ENCODE data around the gene NEU4. TPM values are rescaled to one million over a fixed set of nuclear protein-coding genes. Genes with fewer than 3 reads are reported as not detected.
"Not testable (repeated sequence)": the region's sequence is repeated elsewhere in the genome, so short reads cannot be mapped to it uniquely, and the experiment has no call there.

The NEU4 gene
- total RNA-seq, 1 donor from 2014 or later, result not detected

DNA sequence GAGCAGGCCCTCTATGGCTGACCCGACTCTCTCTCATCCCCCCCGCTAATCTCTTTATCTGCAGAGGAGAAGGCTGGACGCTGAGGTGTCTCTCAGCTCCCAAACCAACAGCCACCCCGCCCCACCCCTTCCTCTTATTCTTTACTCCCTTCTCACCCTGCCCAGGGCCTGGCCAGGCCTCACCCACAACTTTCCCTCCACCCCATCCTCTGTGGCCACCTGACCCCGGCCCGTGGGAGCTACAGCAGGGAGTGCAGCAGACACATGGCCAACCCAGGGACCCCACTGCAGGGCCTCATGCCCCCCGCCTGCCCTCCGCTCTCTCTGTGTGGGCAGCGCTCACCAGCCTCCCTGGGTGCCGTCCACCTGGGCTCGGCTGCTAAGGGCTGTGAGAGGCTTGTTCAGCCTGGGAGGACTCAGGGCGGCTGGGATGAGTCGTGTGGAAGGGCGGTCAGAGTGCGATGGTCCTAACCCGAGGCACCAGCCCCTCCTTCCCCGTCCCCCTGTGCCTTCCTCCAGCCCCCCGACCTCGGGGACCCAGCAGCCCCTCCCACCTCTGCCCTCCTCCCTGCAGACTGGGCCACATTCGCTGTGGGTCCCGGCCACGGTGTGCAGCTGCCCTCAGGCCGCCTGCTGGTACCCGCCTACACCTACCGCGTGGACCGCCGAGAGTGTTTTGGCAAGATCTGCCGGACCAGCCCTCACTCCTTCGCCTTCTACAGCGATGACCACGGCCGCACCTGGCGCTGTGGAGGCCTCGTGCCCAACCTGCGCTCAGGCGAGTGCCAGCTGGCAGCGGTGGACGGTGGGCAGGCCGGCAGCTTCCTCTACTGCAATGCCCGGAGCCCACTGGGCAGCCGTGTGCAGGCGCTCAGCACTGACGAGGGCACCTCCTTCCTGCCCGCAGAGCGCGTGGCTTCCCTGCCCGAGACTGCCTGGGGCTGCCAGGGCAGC is 6.8 kb downstream of the NEU4 start:
- no peak overlapping the region for H3K4me3 Mint-ChIP-seq (ENCODE audit: unreplicated experiment)
- H3K27ac Mint-ChIP-seq (ENCODE audit: unreplicated experiment), result no peak overlapping the region
- DNase-seq (ENCODE audit: extremely low spot score, unreplicated experiment), result no peak

DNA sequence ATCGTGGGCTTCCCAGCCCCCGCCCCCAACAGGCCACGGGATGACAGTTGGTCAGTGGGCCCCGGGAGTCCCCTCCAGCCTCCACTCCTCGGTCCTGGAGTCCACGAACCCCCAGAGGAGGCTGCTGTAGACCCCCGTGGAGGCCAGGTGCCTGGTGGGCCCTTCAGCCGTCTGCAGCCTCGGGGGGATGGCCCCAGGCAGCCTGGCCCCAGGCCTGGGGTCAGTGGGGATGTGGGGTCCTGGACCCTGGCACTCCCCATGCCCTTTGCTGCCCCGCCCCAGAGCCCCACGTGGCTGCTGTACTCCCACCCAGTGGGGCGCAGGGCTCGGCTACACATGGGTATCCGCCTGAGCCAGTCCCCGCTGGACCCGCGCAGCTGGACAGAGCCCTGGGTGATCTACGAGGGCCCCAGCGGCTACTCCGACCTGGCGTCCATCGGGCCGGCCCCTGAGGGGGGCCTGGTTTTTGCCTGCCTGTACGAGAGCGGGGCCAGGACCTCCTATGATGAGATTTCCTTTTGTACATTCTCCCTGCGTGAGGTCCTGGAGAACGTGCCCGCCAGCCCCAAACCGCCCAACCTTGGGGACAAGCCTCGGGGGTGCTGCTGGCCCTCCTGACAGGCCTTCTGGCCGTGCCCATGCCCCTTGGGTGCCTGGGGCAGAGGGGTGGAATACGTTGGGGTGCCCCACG is 7.6 kb downstream of the NEU4 start:
- Mint-ChIP-seq H3K27me3 (ENCODE audit: unreplicated experiment) (no peaks in the 10 kb centered on the region), H3K4me1 (ENCODE audit: unreplicated experiment) (no peaks in the 10 kb centered on the region), H3K36me3 (ENCODE audit: unreplicated experiment) (no peaks in the 10 kb centered on the region), H3K4me3 (ENCODE audit: unreplicated experiment) (no peak overlapping the region), H3K9me3 (ENCODE audit: unreplicated experiment) (no peaks in the 10 kb centered on the region), H3K27ac (ENCODE audit: unreplicated experiment) (no peak overlapping the region)
- TF ChIP-seq, protein P1, sequence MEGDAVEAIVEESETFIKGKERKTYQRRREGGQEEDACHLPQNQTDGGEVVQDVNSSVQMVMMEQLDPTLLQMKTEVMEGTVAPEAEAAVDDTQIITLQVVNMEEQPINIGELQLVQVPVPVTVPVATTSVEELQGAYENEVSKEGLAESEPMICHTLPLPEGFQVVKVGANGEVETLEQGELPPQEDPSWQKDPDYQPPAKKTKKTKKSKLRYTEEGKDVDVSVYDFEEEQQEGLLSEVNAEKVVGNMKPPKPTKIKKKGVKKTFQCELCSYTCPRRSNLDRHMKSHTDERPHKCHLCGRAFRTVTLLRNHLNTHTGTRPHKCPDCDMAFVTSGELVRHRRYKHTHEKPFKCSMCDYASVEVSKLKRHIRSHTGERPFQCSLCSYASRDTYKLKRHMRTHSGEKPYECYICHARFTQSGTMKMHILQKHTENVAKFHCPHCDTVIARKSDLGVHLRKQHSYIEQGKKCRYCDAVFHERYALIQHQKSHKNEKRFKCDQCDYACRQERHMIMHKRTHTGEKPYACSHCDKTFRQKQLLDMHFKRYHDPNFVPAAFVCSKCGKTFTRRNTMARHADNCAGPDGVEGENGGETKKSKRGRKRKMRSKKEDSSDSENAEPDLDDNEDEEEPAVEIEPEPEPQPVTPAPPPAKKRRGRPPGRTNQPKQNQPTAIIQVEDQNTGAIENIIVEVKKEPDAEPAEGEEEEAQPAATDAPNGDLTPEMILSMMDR (IDR thresholded peaks at IDR 0.05), result no peak
- no peak for DNase-seq (ENCODE audit: extremely low spot score, unreplicated experiment)

More for the DNA sequence above, 6.8 kb downstream of the NEU4 start:
- Mint-ChIP-seq H3K9me3 (ENCODE audit: unreplicated experiment) (no peaks in the 10 kb centered on the region), H3K4me1 (ENCODE audit: unreplicated experiment) (no peaks in the 10 kb centered on the region), H3K36me3 (ENCODE audit: unreplicated experiment) (no peaks in the 10 kb centered on the region), H3K27me3 (ENCODE audit: unreplicated experiment) (no peaks in the 10 kb centered on the region)
- TF ChIP-seq, protein P1 (IDR thresholded peaks at IDR 0.05), result no peak

DNA sequence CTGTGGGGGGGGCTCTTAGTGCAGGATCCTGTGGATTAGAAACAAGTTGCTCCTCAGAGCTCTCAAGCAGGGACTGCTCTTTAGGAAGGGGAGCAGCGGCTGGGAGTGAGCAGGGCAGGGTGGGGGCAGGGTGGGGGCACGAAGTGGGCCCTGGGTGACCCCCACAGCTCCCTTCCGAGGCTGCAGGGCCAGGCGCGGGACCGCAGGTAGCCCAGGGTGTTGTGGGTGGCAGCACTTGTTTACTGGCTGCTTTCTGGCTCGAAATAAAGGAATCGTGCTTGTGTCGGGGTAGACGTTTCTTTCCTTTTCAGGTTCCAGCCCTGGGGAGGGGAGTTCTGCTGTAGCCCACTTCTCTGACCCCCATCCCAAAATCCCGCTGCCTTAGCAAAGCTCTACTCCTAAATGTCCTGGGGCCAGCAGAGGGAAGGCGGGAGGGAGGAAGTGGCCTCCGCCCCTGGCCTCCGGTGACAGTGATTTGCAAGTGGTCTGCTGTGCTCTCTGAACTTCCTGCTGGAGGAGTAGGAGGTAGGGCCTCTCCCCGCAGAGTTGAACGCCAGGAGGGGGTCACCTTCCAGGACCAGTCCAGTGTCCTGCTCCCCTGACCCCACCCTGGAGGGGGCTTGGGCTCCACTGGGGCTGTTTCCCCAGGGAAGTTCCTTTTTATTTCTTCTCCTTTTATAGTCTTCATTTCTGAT is 8.3 kb downstream of the NEU4 start:
- DNase-seq (ENCODE audit: extremely low spot score, unreplicated experiment), result no peak
- no peak overlapping the region for H3K27ac Mint-ChIP-seq (ENCODE audit: unreplicated experiment)
- H3K4me3 Mint-ChIP-seq (ENCODE audit: unreplicated experiment), result no peak overlapping the region
- TF ChIP-seq, protein P1 (IDR thresholded peaks at IDR 0.05), result no peak
- no peaks in the 10 kb centered on the region for H3K4me1 Mint-ChIP-seq (ENCODE audit: unreplicated experiment)
- H3K9me3 Mint-ChIP-seq (ENCODE audit: unreplicated experiment), result no peaks in the 10 kb centered on the region
- no peaks in the 10 kb centered on the region for H3K36me3 Mint-ChIP-seq (ENCODE audit: unreplicated experiment)
- H3K27me3 Mint-ChIP-seq (ENCODE audit: unreplicated experiment), result no peaks in the 10 kb centered on the region

DNA sequence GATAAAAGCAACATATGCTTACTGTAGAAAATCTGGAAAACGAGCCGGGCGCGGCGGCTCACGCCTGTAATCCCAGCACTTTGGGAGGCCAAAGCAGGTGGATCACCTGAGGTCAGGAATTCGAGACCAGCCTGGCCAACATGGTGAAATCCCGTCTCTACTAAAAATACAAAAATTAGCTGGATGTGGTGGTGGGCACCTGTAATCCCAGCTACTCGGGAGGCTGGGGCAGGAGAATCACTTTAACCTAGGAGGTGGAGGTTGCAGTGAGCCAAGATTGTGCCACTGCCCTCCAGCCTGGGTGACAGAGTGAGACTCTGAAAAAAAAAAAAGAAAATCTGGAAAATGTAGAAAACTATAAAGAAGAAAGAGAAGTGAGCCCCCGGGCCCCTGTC is 8.8 kb downstream of the NEU4 start:
- H3K9me3 Mint-ChIP-seq (ENCODE audit: unreplicated experiment); H3K4me3 Mint-ChIP-seq (ENCODE audit: unreplicated experiment); H3K4me1 Mint-ChIP-seq (ENCODE audit: unreplicated experiment); H3K27me3 Mint-ChIP-seq (ENCODE audit: unreplicated experiment); H3K27ac Mint-ChIP-seq (ENCODE audit: unreplicated experiment); H3K36me3 Mint-ChIP-seq (ENCODE audit: unreplicated experiment); DNase-seq (ENCODE audit: extremely low spot score, unreplicated experiment): not testable (repeated sequence)

DNA sequence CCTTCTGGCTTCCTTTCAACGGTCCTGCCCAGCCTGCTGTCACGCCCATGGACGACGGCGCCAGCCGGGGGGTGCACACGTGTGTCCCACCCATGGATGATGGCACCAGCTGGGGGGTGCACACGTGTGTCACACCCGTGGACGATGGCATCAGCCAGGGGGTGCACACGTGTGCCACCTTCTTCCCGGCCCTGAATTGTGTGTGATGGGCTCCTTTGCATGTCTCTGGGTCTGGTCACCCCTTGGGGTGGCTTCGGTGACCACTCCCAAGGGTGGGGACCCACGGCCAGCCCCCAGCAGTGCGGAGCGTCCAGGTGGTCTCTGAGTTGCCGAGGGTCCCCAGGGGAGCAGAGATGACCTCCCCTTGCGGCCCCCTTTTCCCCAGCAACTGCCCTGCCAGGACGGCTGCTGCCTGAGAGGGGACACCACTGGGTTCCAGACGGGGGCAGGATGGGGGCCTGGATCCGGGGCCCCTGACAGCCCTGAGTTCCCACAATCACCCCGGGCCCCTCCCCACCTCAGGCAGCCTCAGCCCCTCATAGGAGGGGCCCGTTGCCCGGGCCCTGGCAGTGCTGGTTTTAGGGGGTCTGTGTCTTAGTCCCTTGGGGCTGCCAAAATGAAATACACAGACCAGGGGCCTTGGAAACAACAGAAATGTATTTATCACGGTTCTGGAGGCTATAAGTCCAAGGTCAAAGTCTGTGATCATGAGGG is 9.4 kb downstream of the NEU4 start:
- Mint-ChIP-seq H3K4me1 (ENCODE audit: unreplicated experiment) (no peaks in the 10 kb centered on the region), H3K4me3 (ENCODE audit: unreplicated experiment) (no peak overlapping the region), H3K27me3 (ENCODE audit: unreplicated experiment) (no peaks in the 10 kb centered on the region), H3K27ac (ENCODE audit: unreplicated experiment) (no peak overlapping the region), H3K36me3 (ENCODE audit: unreplicated experiment) (no peaks in the 10 kb centered on the region), H3K9me3 (ENCODE audit: unreplicated experiment) (no peaks in the 10 kb centered on the region)
- DNase-seq (ENCODE audit: extremely low spot score, unreplicated experiment), result no peak
- TF ChIP-seq, protein P1 (IDR thresholded peaks at IDR 0.05), result no peak
